ENCODE results near the gene BANF1.

BANF1 gene

DNA sequence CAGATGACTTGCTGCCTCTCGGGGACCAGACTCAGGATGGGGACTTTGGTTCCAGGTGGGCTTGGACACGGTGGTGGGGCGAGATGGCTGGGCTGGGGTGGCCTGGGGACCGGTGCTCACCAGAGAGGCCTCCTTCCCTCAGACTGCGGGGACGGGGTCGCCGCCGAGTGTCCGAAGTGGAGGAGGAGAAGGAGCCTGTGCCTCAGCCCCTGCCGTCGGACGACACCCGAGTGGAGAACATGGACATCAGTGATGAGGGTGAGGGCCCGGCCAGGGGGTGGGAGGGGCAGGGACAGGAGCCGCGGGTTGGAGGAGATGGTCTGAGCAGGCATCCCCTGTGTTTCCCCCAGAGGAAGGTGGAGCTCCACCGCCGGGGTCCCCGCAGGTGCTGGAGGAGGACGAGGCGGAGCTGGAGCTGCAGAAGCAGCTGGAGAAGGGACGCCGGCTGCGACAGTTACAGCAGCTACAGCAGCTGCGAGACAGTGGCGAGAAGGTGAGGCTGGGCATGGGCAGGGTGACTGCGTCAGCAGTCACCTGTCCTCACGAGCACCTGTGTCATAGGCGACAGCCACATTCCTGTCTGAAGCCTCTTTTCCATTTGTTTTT, 34.9 kb upstream of the BANF1 start:
- TF ChIP-seq, protein P1, sequence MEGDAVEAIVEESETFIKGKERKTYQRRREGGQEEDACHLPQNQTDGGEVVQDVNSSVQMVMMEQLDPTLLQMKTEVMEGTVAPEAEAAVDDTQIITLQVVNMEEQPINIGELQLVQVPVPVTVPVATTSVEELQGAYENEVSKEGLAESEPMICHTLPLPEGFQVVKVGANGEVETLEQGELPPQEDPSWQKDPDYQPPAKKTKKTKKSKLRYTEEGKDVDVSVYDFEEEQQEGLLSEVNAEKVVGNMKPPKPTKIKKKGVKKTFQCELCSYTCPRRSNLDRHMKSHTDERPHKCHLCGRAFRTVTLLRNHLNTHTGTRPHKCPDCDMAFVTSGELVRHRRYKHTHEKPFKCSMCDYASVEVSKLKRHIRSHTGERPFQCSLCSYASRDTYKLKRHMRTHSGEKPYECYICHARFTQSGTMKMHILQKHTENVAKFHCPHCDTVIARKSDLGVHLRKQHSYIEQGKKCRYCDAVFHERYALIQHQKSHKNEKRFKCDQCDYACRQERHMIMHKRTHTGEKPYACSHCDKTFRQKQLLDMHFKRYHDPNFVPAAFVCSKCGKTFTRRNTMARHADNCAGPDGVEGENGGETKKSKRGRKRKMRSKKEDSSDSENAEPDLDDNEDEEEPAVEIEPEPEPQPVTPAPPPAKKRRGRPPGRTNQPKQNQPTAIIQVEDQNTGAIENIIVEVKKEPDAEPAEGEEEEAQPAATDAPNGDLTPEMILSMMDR (IDR thresholded peaks at IDR 0.05; ENCODE audit: low read depth, low read length, missing control alignments) = no peak
- Histone ChIP-seq H3K27me3 (replicated peaks) (no peaks in the 10 kb centered on the region), H3K27ac (no peak overlapping the region), H3K36me3 (replicated peaks) (peaks cover 57% of the 10 kb centered on the region), H3K4me3 (ENCODE audit: low read depth, low read length) (no peak overlapping the region)
- no peak for DNase-seq
- in situ Hi-C loops (cut with HindIII; ENCODE audit: low pct_ligation_motif_present, low sequenced_read_pairs) = no loop called here

DNA sequence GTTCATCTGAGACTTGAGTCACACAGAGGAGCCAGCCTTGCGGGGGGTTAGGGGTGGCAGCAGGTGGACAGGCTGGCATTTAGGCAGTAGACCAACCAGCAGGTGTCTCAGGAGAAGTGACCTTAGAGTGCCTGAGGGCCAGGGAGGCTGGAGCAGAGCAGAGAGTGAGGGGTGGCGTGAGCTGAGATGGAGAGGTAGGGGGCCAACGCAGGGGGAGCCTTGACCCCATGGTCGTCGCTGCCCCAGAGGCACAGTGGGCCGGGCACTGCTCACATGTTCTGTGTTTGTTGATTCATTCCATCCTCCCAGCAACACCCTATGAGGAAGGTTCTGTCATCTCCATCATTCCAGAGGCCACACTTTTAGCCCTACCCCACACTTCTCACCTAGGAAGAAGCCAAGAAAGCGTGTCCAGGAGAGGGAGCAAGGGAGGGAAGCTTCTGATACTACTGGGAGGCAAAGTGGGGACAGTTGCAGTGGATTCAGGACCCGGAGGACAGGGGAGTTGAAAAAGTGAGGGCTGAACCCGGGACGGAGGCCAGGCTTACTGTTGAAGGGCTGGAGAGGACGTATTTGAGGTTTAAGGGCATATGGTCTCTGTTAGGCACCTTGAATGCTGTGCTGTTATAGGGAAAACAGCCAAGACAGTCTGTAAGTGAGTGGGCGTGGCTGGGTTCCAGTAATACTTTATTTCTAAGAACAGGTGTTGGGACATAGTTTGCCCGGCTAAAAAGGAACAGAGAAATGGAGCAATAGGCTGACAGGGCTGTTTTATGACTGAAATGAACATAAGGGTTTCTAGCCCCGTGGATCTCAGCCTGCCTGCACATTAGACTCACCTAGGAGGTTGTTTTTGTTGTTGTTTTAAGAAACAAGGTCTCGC, 33.5 kb upstream of the BANF1 start:
- TF ChIP-seq, protein P1 (IDR thresholded peaks at IDR 0.05; ENCODE audit: low read depth, low read length, missing control alignments) = no peak

DNA sequence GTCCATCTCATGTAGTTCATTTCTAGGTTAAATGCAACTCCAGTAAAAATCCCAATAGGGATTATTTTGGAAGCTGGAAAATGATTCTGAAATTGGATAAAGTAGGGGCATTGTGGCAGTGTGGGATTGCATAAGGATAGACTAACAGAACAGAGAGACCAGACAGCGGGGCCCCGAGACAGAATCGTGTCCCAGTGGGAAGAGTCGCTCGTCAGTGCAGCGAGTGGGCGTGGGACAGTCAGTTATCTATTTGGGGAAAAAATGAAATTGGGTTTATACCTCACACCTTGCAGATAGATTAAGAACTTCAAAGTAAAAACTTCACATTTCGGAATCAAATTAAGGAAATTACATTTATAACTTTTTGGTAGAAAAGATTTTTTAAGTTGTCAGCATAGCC, 30.2 kb upstream of the BANF1 start:
- H3K27me3 ChIP-seq (replicated peaks) = no peaks in the 10 kb centered on the region
- peaks cover 44% of the 10 kb centered on the region for H3K36me3 ChIP-seq (replicated peaks)
- no peak overlapping the region for H3K4me3 ChIP-seq (ENCODE audit: low read depth, low read length)
- in situ Hi-C loops (cut with HindIII; ENCODE audit: low pct_ligation_motif_present, low sequenced_read_pairs) = no loop called here
- TF ChIP-seq, protein P1 (IDR thresholded peaks at IDR 0.05; ENCODE audit: low read depth, low read length, missing control alignments) = no peak
- no peak overlapping the region for H3K27ac ChIP-seq
- no peak for DNase-seq

More for the DNA sequence above, 33.5 kb upstream of the BANF1 start:
- H3K4me3 ChIP-seq (ENCODE audit: low read depth, low read length) = no peak overlapping the region
- peaks cover 62% of the 10 kb centered on the region for H3K36me3 ChIP-seq (replicated peaks)
- DNase-seq = no peak
- H3K27me3 ChIP-seq (replicated peaks) = no peaks in the 10 kb centered on the region
- H3K27ac ChIP-seq = no peak overlapping the region
- in situ Hi-C loops (cut with HindIII; ENCODE audit: low pct_ligation_motif_present, low sequenced_read_pairs) = no loop called here

DNA sequence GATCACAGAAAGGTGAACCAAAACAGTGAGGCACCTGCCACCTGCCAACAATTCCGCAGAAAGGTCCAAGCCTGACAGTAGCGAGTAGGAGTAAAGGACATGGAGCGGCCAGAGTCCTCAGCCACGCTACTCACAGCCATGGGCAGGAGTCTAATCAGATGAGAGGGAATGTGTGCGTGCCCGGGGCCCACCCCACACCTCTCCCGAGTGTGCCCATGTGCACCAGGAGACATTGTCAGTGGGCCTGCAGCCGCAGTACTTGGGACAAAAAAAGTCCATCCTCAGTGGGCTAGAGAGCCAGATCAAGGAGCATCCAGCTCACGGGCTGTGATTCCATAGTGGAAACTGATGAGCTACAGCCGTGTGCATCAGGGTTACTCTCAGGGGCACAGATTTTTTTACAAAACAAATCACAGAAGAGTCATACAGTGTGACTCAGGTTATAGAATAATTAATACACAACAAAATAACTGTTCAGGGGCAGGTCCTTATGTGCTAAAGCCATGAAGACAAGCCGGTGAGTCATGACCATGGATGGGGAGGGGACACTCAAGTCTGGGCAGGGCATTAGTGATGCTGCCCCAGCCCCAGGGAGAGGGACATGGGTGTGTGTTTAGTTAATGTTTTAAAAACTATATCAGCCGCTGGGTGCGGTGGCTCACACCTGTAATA, 28.7 kb upstream of the BANF1 start:
- in situ Hi-C loops (cut with HindIII; ENCODE audit: low pct_ligation_motif_present, low sequenced_read_pairs) = no loop called here
- peaks cover 46% of the 10 kb centered on the region for H3K36me3 ChIP-seq (replicated peaks)
- peak; percentile 13 for DNase-seq
- H3K27ac ChIP-seq = no peak overlapping the region
- no peak overlapping the region for H3K4me3 ChIP-seq (ENCODE audit: low read depth, low read length)
- no peaks in the 10 kb centered on the region for H3K27me3 ChIP-seq (replicated peaks)
- TF ChIP-seq, protein P1 (IDR thresholded peaks at IDR 0.05; ENCODE audit: low read depth, low read length, missing control alignments) = no peak

DNA sequence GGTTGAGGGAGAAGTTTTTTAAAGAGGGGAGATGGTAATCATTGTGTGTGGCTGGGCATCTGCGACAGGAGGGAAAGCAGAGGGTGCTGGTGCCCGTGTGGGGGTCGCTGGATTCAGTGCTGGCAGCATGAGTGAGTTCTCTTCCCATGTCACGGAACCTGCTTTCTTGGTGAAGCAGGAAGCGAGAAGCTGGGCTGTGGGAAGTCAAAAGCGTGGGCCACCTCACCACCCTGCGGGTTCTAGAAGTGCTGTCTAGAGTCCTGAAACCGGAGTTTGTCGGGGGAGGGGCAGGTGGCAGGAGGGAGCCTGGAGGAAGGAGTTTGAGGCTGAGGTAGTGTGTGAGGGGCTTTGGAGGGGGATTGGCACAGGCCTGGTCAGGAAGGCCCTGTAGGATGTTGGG, 26.5 kb upstream of the BANF1 start:
- Histone ChIP-seq H3K36me3 (replicated peaks) (peaks cover 38% of the 10 kb centered on the region), H3K27me3 (replicated peaks) (no peaks in the 10 kb centered on the region)

More for the DNA sequence above, 26.5 kb upstream of the BANF1 start:
- TF ChIP-seq, protein P1 (IDR thresholded peaks at IDR 0.05; ENCODE audit: low read depth, low read length, missing control alignments) = no peak
- H3K4me3 ChIP-seq (ENCODE audit: low read depth, low read length) = no peak overlapping the region
- no peak overlapping the region for H3K27ac ChIP-seq
- no peak for DNase-seq
- in situ Hi-C loops (cut with HindIII; ENCODE audit: low pct_ligation_motif_present, low sequenced_read_pairs) = no loop called here

Measured in brain microvascular endothelial cell (primary cell).